IPS-15b (cell line): Measurements from ENCODE around the gene USP31.

Experiments used
- H3K27me3 ChIP-seq: one replicate; pipeline ENCODE4 v1.6.1; 2013; ENCODE audit warnings: low read length; ENCODE audit not compliant: control insufficient read depth, insufficient read depth
- H3K36me3 ChIP-seq: one replicate; pipeline ENCODE4 v1.6.1; 2013; ENCODE audit warnings: low read length; ENCODE audit not compliant: control insufficient read depth, insufficient read depth
- H3K4me1 ChIP-seq: one replicate; pipeline ENCODE4 v1.6.1; 2013; ENCODE audit warnings: mild to moderate bottlenecking, low read length; ENCODE audit not compliant: control insufficient read depth, insufficient read depth
- H3K4me3 ChIP-seq: one replicate; pipeline ENCODE4 v1.5.1; 2013; ENCODE audit warnings: low read depth, low read length
- H3K9ac ChIP-seq: one replicate; pipeline ENCODE4 v1.6.1; 2013; ENCODE audit warnings: low read depth, mild to moderate bottlenecking, low read length
- H3K9me3 ChIP-seq: one replicate; pipeline ENCODE4 v1.6.1; 2013; ENCODE audit warnings: mild to moderate bottlenecking, low read length; ENCODE audit not compliant: control insufficient read depth, insufficient read depth

Gene USP31

GRCh38 chr16:23128056-23128455 is 21.2 kb downstream of the USP31 start:
- Histone ChIP-seq H3K36me3 (no peaks in the 10 kb centered on the region), H3K4me1 (peaks cover 20% of the 10 kb centered on the region), H3K4me3 (no peak overlapping the region), H3K27me3 (no peaks in the 10 kb centered on the region), H3K9ac (no peak overlapping the region), H3K9me3 (no peaks in the 10 kb centered on the region)

GRCh38 chr16:23125277-23125676 is 24.0 kb downstream of the USP31 start:
- Histone ChIP-seq H3K4me1 (peaks cover 9% of the 10 kb centered on the region), H3K4me3 (no peak overlapping the region), H3K9me3 (no peaks in the 10 kb centered on the region)

GRCh38 chr16:23124315-23124714 is 24.9 kb downstream of the USP31 start:
- no peaks in the 10 kb centered on the region for H3K27me3 ChIP-seq
- no peak overlapping the region for H3K9ac ChIP-seq
- H3K9me3 ChIP-seq, result no peaks in the 10 kb centered on the region
- H3K36me3 ChIP-seq, result no peaks in the 10 kb centered on the region
- no peak overlapping the region for H3K4me3 ChIP-seq
- H3K4me1 ChIP-seq, result peaks cover 11% of the 10 kb centered on the region

More at GRCh38 chr16:23125277-23125676, 24.0 kb downstream of the USP31 start:
- Histone ChIP-seq H3K36me3 (no peaks in the 10 kb centered on the region), H3K9ac (no peak overlapping the region), H3K27me3 (no peaks in the 10 kb centered on the region)

GRCh38 chr16:23122144-23122543 is 27.1 kb downstream of the USP31 start:
- Histone ChIP-seq H3K36me3 (no peaks in the 10 kb centered on the region), H3K27me3 (no peaks in the 10 kb centered on the region), H3K9me3 (no peaks in the 10 kb centered on the region), H3K9ac (no peak overlapping the region), H3K4me3 (no peak overlapping the region), H3K4me1 (peaks cover 13% of the 10 kb centered on the region)

GRCh38 chr16:23121024-23121423 is 28.2 kb downstream of the USP31 start:
- Histone ChIP-seq H3K4me3 (no peak overlapping the region), H3K9me3 (no peaks in the 10 kb centered on the region), H3K4me1 (peaks cover 22% of the 10 kb centered on the region), H3K27me3 (no peaks in the 10 kb centered on the region), H3K36me3 (no peaks in the 10 kb centered on the region), H3K9ac (no peak overlapping the region)

- Histone ChIP-seq H3K27me3 (no peaks in the 10 kb centered on the region), H3K4me3 (no peak overlapping the region), H3K9ac (no peak overlapping the region)
Measured at GRCh38 chr16:23120562-23120961, 28.7 kb downstream of the USP31 start.

GRCh38 chr16:23119570-23119969 is 29.7 kb downstream of the USP31 start:
- Histone ChIP-seq H3K4me1 (peaks cover 13% of the 10 kb centered on the region), H3K9ac (no peak overlapping the region), H3K36me3 (no peaks in the 10 kb centered on the region), H3K27me3 (no peaks in the 10 kb centered on the region), H3K9me3 (no peaks in the 10 kb centered on the region), H3K4me3 (no peak overlapping the region)

More at GRCh38 chr16:23120562-23120961, 28.7 kb downstream of the USP31 start:
- H3K36me3 ChIP-seq, result no peaks in the 10 kb centered on the region
- no peaks in the 10 kb centered on the region for H3K9me3 ChIP-seq
- peaks cover 19% of the 10 kb centered on the region for H3K4me1 ChIP-seq

GRCh38 chr16:23114131-23114904 is 34.9 kb downstream of the USP31 start:
- Histone ChIP-seq H3K9me3 (no peaks in the 10 kb centered on the region), H3K27me3 (no peaks in the 10 kb centered on the region)

GRCh38 chr16:23113185-23113584 is 36.1 kb downstream of the USP31 start:
- H3K4me3 ChIP-seq, result no peak overlapping the region
- no peaks in the 10 kb centered on the region for H3K36me3 ChIP-seq
- no peaks in the 10 kb centered on the region for H3K27me3 ChIP-seq
- H3K9ac ChIP-seq, result no peak overlapping the region
- peaks cover 11% of the 10 kb centered on the region for H3K4me1 ChIP-seq
- H3K9me3 ChIP-seq, result no peaks in the 10 kb centered on the region

More at GRCh38 chr16:23114131-23114904, 34.9 kb downstream of the USP31 start:
- Histone ChIP-seq H3K36me3 (no peaks in the 10 kb centered on the region), H3K4me1 (peaks cover 11% of the 10 kb centered on the region), H3K9ac (no peak overlapping the region), H3K4me3 (no peak overlapping the region)

- Histone ChIP-seq H3K4me3 (no peak overlapping the region), H3K36me3 (no peaks in the 10 kb centered on the region), H3K4me1 (no peaks in the 10 kb centered on the region), H3K9ac (no peak overlapping the region), H3K27me3 (no peaks in the 10 kb centered on the region), H3K9me3 (no peaks in the 10 kb centered on the region)
Measured at GRCh38 chr16:23110257-23110899, 38.9 kb downstream of the USP31 start.

GRCh38 chr16:23107936-23108335 is 41.3 kb downstream of the USP31 start:
- peaks cover 3% of the 10 kb centered on the region for H3K36me3 ChIP-seq
- H3K9me3 ChIP-seq, result no peaks in the 10 kb centered on the region
- no peaks in the 10 kb centered on the region for H3K4me1 ChIP-seq
- no peaks in the 10 kb centered on the region for H3K27me3 ChIP-seq
- no peak overlapping the region for H3K4me3 ChIP-seq
- no peak overlapping the region for H3K9ac ChIP-seq

GRCh38 chr16:23107117-23107516 is 42.1 kb downstream of the USP31 start:
- H3K4me3 ChIP-seq, result no peak overlapping the region
- no peaks in the 10 kb centered on the region for H3K4me1 ChIP-seq
- H3K9ac ChIP-seq, result no peak overlapping the region

More at GRCh38 chr16:23107117-23107516, 42.1 kb downstream of the USP31 start:
- peaks cover 3% of the 10 kb centered on the region for H3K36me3 ChIP-seq
- H3K27me3 ChIP-seq, result no peaks in the 10 kb centered on the region
- no peaks in the 10 kb centered on the region for H3K9me3 ChIP-seq
